Upper lobe of right lung (tissue), 1 donor: ENCODE results near the gene PTPRN2. TPM values are rescaled to one million over a fixed set of nuclear protein-coding genes. Genes with fewer than 3 reads are reported as not detected.

Source experiments
- ATAC-seq: fragments of 200-7000 bp; cut with Tn5 transposase; one replicate; pipeline ENCODE4 v1.9.1; 2020; ENCODE audit warnings: mild to moderate bottlenecking, moderate library complexity
- DNase-seq: peaks from one replicate; pipeline ENCODE4 v3.0.0-alpha.2; 2020
- H3K27ac ChIP-seq: fragments of 200-600 bp; one replicate; pipeline ENCODE4 v1.8.0; 2022
- H3K27me3 ChIP-seq: fragments of 200-600 bp; one replicate; pipeline ENCODE4 v1.8.0; 2022; ENCODE audit warnings: mild to moderate bottlenecking
- H3K36me3 ChIP-seq: fragments of 200-600 bp; one replicate; pipeline ENCODE4 v1.8.0; 2022
- H3K4me1 ChIP-seq: fragments of 200-600 bp; one replicate; pipeline ENCODE4 v1.8.0; 2022
- H3K4me3 ChIP-seq: fragments of 200-600 bp; one replicate; pipeline ENCODE4 v1.8.0; 2022; ENCODE audit warnings: mild to moderate bottlenecking
- H3K9me3 ChIP-seq: fragments of 200-600 bp; one replicate; pipeline ENCODE4 v1.8.0; 2022
- CTCF ChIP-seq: fragments of 200-600 bp; IDR thresholded peaks from one replicate; pipeline ENCODE4 v1.8.0; 2022; ENCODE audit warnings: antibody characterized with exemption
- intact Hi-C: fragments of 100-400 bp; cut with DNase I; formaldehyde crosslinking; loops from one replicate; pipeline ENCODE4 v1.11.0; 2022
- total RNA-seq: library from RNA; stranded (reverse); fragmentation: NEBNext Ultra II Directional; extraction: Animal tissue kit (Norgen Biotek cat#: 25700); gene quantifications from one replicate; pipeline ENCODE4 v1.2.1, GENCODE V29; 2021
- donor health status: DM: no; HTN: yes; CAD: no; lungs with severe emphysema.

Gene PTPRN2
- total RNA-seq, 1 donor from 2014 or later, result 4.9 TPM

- intact Hi-C loops, result no loop called here
- TF ChIP-seq CTCF, result no peak
- peaks cover 9% of the 10 kb centered on the region for H3K9me3 ChIP-seq
- no peak overlapping the region for H3K4me3 ChIP-seq
- H3K27me3 ChIP-seq, result no peaks in the 10 kb centered on the region
- DNase-seq, result no peak
- H3K4me1 ChIP-seq, result no peaks in the 10 kb centered on the region
- ATAC-seq, result no peak
- no peak overlapping the region for H3K27ac ChIP-seq
- H3K36me3 ChIP-seq, result no peaks in the 10 kb centered on the region
Observed at GRCh38 chr7:158190756-158191155, 396.9 kb downstream of the PTPRN2 start.

- no peak overlapping the region for H3K27ac ChIP-seq
- DNase-seq, result no peak
- no peak for TF ChIP-seq CTCF
Observed at GRCh38 chr7:158188676-158189075, 398.9 kb downstream of the PTPRN2 start.

GRCh38 chr7:158187694-158187994 lies 400.0 kb downstream of the PTPRN2 start:
- H3K27me3 ChIP-seq, result no peaks in the 10 kb centered on the region
- no peak for TF ChIP-seq CTCF
- DNase-seq (no peak), ATAC-seq (no peak)
- intact Hi-C loops, result no loop called here
- H3K4me3 ChIP-seq, result no peak overlapping the region
- H3K4me1 ChIP-seq, result no peaks in the 10 kb centered on the region
- H3K36me3 ChIP-seq, result no peaks in the 10 kb centered on the region
- no peak overlapping the region for H3K27ac ChIP-seq
- H3K9me3 ChIP-seq, result no peaks in the 10 kb centered on the region

More at GRCh38 chr7:158188676-158189075, 398.9 kb downstream of the PTPRN2 start:
- H3K27me3 ChIP-seq, result no peaks in the 10 kb centered on the region
- intact Hi-C loops, result no loop called here
- no peaks in the 10 kb centered on the region for H3K9me3 ChIP-seq
- H3K4me3 ChIP-seq, result no peak overlapping the region
- H3K4me1 ChIP-seq, result no peaks in the 10 kb centered on the region
- ATAC-seq, result no peak
- H3K36me3 ChIP-seq, result no peaks in the 10 kb centered on the region

GRCh38 chr7:158186864-158187693 lies 400.5 kb downstream of the PTPRN2 start:
- no peak for DNase-seq

GRCh38 chr7:158186406-158186805 lies 401.2 kb downstream of the PTPRN2 start:
- Histone ChIP-seq H3K27ac (no peak overlapping the region), H3K4me3 (no peak overlapping the region), H3K9me3 (no peaks in the 10 kb centered on the region), H3K4me1 (no peaks in the 10 kb centered on the region), H3K27me3 (no peaks in the 10 kb centered on the region), H3K36me3 (no peaks in the 10 kb centered on the region)
- no peak for DNase-seq
- no peak for ATAC-seq
- intact Hi-C loops, result no loop called here
- TF ChIP-seq CTCF, result no peak

More at GRCh38 chr7:158186864-158187693, 400.5 kb downstream of the PTPRN2 start:
- no peak overlapping the region for H3K27ac ChIP-seq
- no peak overlapping the region for H3K4me3 ChIP-seq
- no peaks in the 10 kb centered on the region for H3K4me1 ChIP-seq
- intact Hi-C loops, result no loop called here
- no peaks in the 10 kb centered on the region for H3K9me3 ChIP-seq
- TF ChIP-seq CTCF, result no peak
- H3K36me3 ChIP-seq, result no peaks in the 10 kb centered on the region
- H3K27me3 ChIP-seq, result no peaks in the 10 kb centered on the region
- ATAC-seq, result no peak

- Histone ChIP-seq H3K9me3 (no peaks in the 10 kb centered on the region), H3K36me3 (no peaks in the 10 kb centered on the region), H3K4me3 (no peak overlapping the region), H3K27ac (no peak overlapping the region), H3K4me1 (no peaks in the 10 kb centered on the region), H3K27me3 (no peaks in the 10 kb centered on the region)
- TF ChIP-seq CTCF, result no peak
- ATAC-seq (no peak), DNase-seq (no peak)
- intact Hi-C loops, result no loop called here
Observed at GRCh38 chr7:158185653-158186052, 402.0 kb downstream of the PTPRN2 start.
